GM23338 (cell line): Measurements from ENCODE around the gene RXRA. TPM values are rescaled to one million over a fixed set of nuclear protein-coding genes. Genes with fewer than 3 reads are reported as not detected.

Source experiments
- ATAC-seq: fragments of 200-7000 bp; cut with Tn5 transposase; 3 replicates; pipeline ENCODE4 v1.9.1; 2020
- DNase-seq: peaks from one replicate; pipeline ENCODE4 v3.0.0-alpha.2; 2015; ENCODE audit warnings: low spot score
- H2AFZ ChIP-seq: fragments of 200-600 bp; sonication (generic); 2 replicates; pipeline ENCODE4 v1.8.0; 2016; ENCODE audit warnings: antibody characterized with exemption, mild to moderate bottlenecking, moderate library complexity
- H3F3A ChIP-seq: fragments of 200-600 bp; sonication (generic); replicated peaks from 2 replicates; pipeline ENCODE4 v1.8.0; 2017; ENCODE audit warnings: antibody characterized with exemption, mixed run types, low read depth
- H3K27ac ChIP-seq: fragments of 200-600 bp; sonication (generic); 2 replicates; pipeline ENCODE4 v1.6.1; 2016; ENCODE audit warnings: low read depth
- H3K27me3 ChIP-seq: fragments of 200-600 bp; sonication (generic); 2 replicates; pipeline ENCODE4 v1.8.0; 2016; ENCODE audit warnings: mild to moderate bottlenecking, mixed run types, moderate library complexity; ENCODE audit not compliant: insufficient read depth
- H3K36me3 ChIP-seq: fragments of 200-600 bp; sonication (generic); 2 replicates; pipeline ENCODE4 v1.8.0; 2016; ENCODE audit warnings: mild to moderate bottlenecking; ENCODE audit not compliant: insufficient read depth
- H3K4me1 ChIP-seq: fragments of 200-600 bp; sonication (generic); 2 replicates; pipeline ENCODE4 v1.8.0; 2016; ENCODE audit warnings: mild to moderate bottlenecking, moderate library complexity; ENCODE audit not compliant: insufficient read depth
- H3K4me2 ChIP-seq: fragments of 200-600 bp; sonication (generic); 2 replicates; pipeline ENCODE4 v1.7.1; 2017; ENCODE audit warnings: mixed run types
- H3K4me3 ChIP-seq: fragments of 200-600 bp; sonication (generic); 2 replicates; pipeline ENCODE4 v1.6.1; 2016; ENCODE audit warnings: mixed run types
- H3K79me2 ChIP-seq: fragments of 200-600 bp; sonication (generic); replicated peaks from 2 replicates; pipeline ENCODE4 v1.8.0; 2017; ENCODE audit warnings: mild to moderate bottlenecking; ENCODE audit not compliant: insufficient read depth
- H3K9me2 ChIP-seq: fragments of 200-600 bp; sonication (generic); 2 replicates; pipeline ENCODE4 v1.8.0; 2017; ENCODE audit not compliant: insufficient read depth
- H4K20me1 ChIP-seq: fragments of 200-600 bp; sonication (generic); replicated peaks from 2 replicates; pipeline ENCODE4 v1.8.0; 2017; ENCODE audit warnings: mild to moderate bottlenecking; ENCODE audit not compliant: insufficient read depth
- H3K27ac Mint-ChIP-seq: 2 replicates; pipeline ENCODE4 v1.8.0; 2020; ENCODE audit warnings: inconsistent platforms, mild to moderate bottlenecking, moderate library complexity, mixed read lengths
- H3K27me3 Mint-ChIP-seq: 3 replicates; pipeline ENCODE4 v1.8.0; 2022; ENCODE audit warnings: low read depth, mild to moderate bottlenecking, moderate library complexity, mixed read lengths, inconsistent platforms; ENCODE audit not compliant: insufficient read depth, poor library complexity
- H3K36me3 Mint-ChIP-seq: 3 replicates; pipeline ENCODE4 v1.8.0; 2021; ENCODE audit warnings: low read depth, mild to moderate bottlenecking, inconsistent platforms, moderate library complexity, mixed read lengths
- H3K4me1 Mint-ChIP-seq: 3 replicates; pipeline ENCODE4 v1.8.0; 2020; ENCODE audit warnings: mild to moderate bottlenecking, inconsistent platforms, mixed read lengths
- H3K4me3 Mint-ChIP-seq: 3 replicates; pipeline ENCODE4 v1.8.0; 2021; ENCODE audit warnings: moderate library complexity, mild to moderate bottlenecking, inconsistent platforms, mixed read lengths
- H3K9me3 Mint-ChIP-seq: 3 replicates; pipeline ENCODE4 v1.8.0; 2020; ENCODE audit warnings: moderate library complexity, mild to moderate bottlenecking, inconsistent platforms, mixed read lengths
- CREB1 ChIP-seq: fragments of 250-450 bp; sonication (Bioruptor Pico); IDR thresholded peaks from 2 replicates; pipeline ENCODE4 v1.5.0; 2020; ENCODE audit warnings: low read depth, mild to moderate bottlenecking, moderate library complexity
- CTCF ChIP-seq, 2 experiments: fragments of 200-600 bp in 1 of 2; sonication (generic) in 1 of 2; conservative IDR thresholded peaks; 2 replicates each; pipeline versions ENCODE4 v1.5.1 to v1.6.1; 2016 to 2017; ENCODE audit warnings: antibody characterized with exemption in 2 of 2, low read depth in 2 of 2, mild to moderate bottlenecking in 2 of 2, moderate library complexity in 1 of 2
- EZH2 ChIP-seq: fragments of 200-600 bp; sonication (generic); IDR thresholded peaks from one replicate; pipeline ENCODE4 v1.8.0; 2017; ENCODE audit warnings: antibody characterized with exemption, mild to moderate bottlenecking, low read depth; ENCODE audit not compliant: unreplicated experiment
- EZH2phosphoT487 ChIP-seq: fragments of 200-600 bp; sonication (generic); IDR thresholded peaks from one replicate; pipeline ENCODE4 v1.8.1; 2018; ENCODE audit warnings: antibody characterized with exemption; ENCODE audit not compliant: unreplicated experiment
- JUNB ChIP-seq: IDR thresholded peaks from one replicate; pipeline ENCODE4 v1.6.1; 2016; ENCODE audit warnings: antibody characterized with exemption; ENCODE audit not compliant: unreplicated experiment
- NANOG ChIP-seq: IDR thresholded peaks from 2 replicates; pipeline ENCODE4 v1.6.1; 2016; ENCODE audit warnings: antibody characterized with exemption, borderline replicate concordance
- POLR2AphosphoS5 ChIP-seq: IDR thresholded peaks from 2 replicates; pipeline ENCODE4 v1.6.1; 2016; ENCODE audit warnings: antibody characterized with exemption, low read depth
- STAT1 ChIP-seq: IDR thresholded peaks from one replicate; pipeline ENCODE4 v1.6.1; 2016; ENCODE audit warnings: antibody characterized with exemption; ENCODE audit not compliant: unreplicated experiment
- ZNF114 ChIP-seq: fragments of 250-450 bp; sonication (Bioruptor Pico); IDR thresholded peaks from 2 replicates; pipeline ENCODE4 v1.5.0; 2020; ENCODE audit warnings: mild to moderate bottlenecking, moderate library complexity
- ZNF331 ChIP-seq: fragments of 250-450 bp; sonication (Bioruptor Pico); IDR thresholded peaks from 2 replicates; pipeline ENCODE4 v1.5.0; 2020; ENCODE audit warnings: low read depth, mild to moderate bottlenecking, moderate library complexity
- polyA plus RNA-seq: library from polyadenylated mRNA; unstranded; fragments of >200 nt; fragmentation: Nextera tagmentation; extraction: Ambion mirVana; gene quantifications from 2 replicates; pipeline ENCODE4 v1.2.1, GENCODE V29; 2016
- total RNA-seq: library from RNA; depleted of rRNA; stranded (reverse); fragments of >200 nt; shearing (Covaris generic); gene quantifications from 2 replicates; pipeline ENCODE4 v1.2.3, GENCODE V29; 2014
- TF ChIP-seq, protein P1 (sequence below): IDR thresholded peaks from 2 replicates; pipeline ENCODE4 v1.6.1; 2016; ENCODE audit warnings: antibody characterized with exemption
- TF ChIP-seq, protein P2 (sequence below): fragments of 250-450 bp; sonication (Bioruptor Pico); IDR thresholded peaks from 2 replicates; pipeline ENCODE4 v1.5.0; 2020; ENCODE audit warnings: mild to moderate bottlenecking, moderate library complexity
- TF ChIP-seq, protein P3 (sequence below): IDR thresholded peaks from one replicate; pipeline ENCODE4 v1.6.1; 2018; ENCODE audit warnings: antibody characterized with exemption; ENCODE audit not compliant: unreplicated experiment

The RXRA gene
- total and polyA plus RNA-seq, 2 experiments from 2014 or later, result 4.9 to 17.9 TPM

DNA sequence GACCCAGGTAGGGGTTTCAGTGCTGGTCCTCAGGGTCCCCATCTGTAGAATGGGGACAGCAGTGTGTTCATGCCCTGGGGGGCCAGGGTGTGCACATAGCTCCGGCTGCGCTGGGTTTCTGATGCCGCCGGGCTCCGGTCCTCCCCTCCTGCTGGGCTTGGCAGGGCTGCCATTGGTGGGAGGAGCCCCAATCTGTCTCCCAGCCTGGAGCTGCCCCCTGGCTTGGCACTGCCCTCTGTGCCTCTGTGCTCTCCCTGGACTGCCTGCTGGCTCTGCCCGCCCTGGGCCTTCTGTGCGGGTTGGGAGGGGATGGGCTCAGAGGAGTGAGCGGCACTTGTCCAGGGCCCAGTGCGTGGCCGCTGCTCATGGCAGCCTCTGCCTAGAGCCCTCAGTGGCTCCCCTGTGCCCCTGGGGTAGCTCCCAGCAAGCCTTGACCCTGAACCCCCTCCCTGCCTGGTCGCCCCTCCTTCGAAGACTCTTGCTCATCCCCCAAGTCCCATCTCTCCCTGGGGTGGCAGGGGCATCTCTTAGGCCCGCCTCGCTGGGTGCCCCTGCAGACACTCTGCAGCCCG is 35.7 kb downstream of the RXRA start:
- Mint-ChIP-seq H3K27ac (no peak overlapping the region), H3K9me3 (no peaks in the 10 kb centered on the region)
- ATAC-seq, result no peak

More for the DNA sequence above, 35.7 kb downstream of the RXRA start:
- no peak overlapping the region for H3K4me2 ChIP-seq
- no peaks in the 10 kb centered on the region for H3F3A ChIP-seq
- peaks cover 53% of the 10 kb centered on the region for H3K79me2 ChIP-seq
- no peaks in the 10 kb centered on the region for H3K27me3 ChIP-seq
- H3K4me3 ChIP-seq, result no peak overlapping the region
- no peaks in the 10 kb centered on the region for H3K9me2 ChIP-seq
- H3K27me3 Mint-ChIP-seq, result peaks cover 4% of the 10 kb centered on the region
- H3K27ac ChIP-seq, result no peak overlapping the region
- no peak overlapping the region for H2AFZ ChIP-seq
- TF ChIP-seq, protein P1, sequence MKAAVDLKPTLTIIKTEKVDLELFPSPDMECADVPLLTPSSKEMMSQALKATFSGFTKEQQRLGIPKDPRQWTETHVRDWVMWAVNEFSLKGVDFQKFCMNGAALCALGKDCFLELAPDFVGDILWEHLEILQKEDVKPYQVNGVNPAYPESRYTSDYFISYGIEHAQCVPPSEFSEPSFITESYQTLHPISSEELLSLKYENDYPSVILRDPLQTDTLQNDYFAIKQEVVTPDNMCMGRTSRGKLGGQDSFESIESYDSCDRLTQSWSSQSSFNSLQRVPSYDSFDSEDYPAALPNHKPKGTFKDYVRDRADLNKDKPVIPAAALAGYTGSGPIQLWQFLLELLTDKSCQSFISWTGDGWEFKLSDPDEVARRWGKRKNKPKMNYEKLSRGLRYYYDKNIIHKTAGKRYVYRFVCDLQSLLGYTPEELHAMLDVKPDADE, result no peak
- no peak for TF ChIP-seq ZNF331
- no peak for TF ChIP-seq STAT1
- TF ChIP-seq CREB1 (CRISPR knock-in tag), result no peak
- TF ChIP-seq NANOG, result no peak
- no peak for TF ChIP-seq EZH2phosphoT487
- TF ChIP-seq ZNF114 (CRISPR knock-in tag), result no peak
- no peak for TF ChIP-seq POLR2AphosphoS5
- TF ChIP-seq JUNB, result no peak
- TF ChIP-seq, protein P2, sequence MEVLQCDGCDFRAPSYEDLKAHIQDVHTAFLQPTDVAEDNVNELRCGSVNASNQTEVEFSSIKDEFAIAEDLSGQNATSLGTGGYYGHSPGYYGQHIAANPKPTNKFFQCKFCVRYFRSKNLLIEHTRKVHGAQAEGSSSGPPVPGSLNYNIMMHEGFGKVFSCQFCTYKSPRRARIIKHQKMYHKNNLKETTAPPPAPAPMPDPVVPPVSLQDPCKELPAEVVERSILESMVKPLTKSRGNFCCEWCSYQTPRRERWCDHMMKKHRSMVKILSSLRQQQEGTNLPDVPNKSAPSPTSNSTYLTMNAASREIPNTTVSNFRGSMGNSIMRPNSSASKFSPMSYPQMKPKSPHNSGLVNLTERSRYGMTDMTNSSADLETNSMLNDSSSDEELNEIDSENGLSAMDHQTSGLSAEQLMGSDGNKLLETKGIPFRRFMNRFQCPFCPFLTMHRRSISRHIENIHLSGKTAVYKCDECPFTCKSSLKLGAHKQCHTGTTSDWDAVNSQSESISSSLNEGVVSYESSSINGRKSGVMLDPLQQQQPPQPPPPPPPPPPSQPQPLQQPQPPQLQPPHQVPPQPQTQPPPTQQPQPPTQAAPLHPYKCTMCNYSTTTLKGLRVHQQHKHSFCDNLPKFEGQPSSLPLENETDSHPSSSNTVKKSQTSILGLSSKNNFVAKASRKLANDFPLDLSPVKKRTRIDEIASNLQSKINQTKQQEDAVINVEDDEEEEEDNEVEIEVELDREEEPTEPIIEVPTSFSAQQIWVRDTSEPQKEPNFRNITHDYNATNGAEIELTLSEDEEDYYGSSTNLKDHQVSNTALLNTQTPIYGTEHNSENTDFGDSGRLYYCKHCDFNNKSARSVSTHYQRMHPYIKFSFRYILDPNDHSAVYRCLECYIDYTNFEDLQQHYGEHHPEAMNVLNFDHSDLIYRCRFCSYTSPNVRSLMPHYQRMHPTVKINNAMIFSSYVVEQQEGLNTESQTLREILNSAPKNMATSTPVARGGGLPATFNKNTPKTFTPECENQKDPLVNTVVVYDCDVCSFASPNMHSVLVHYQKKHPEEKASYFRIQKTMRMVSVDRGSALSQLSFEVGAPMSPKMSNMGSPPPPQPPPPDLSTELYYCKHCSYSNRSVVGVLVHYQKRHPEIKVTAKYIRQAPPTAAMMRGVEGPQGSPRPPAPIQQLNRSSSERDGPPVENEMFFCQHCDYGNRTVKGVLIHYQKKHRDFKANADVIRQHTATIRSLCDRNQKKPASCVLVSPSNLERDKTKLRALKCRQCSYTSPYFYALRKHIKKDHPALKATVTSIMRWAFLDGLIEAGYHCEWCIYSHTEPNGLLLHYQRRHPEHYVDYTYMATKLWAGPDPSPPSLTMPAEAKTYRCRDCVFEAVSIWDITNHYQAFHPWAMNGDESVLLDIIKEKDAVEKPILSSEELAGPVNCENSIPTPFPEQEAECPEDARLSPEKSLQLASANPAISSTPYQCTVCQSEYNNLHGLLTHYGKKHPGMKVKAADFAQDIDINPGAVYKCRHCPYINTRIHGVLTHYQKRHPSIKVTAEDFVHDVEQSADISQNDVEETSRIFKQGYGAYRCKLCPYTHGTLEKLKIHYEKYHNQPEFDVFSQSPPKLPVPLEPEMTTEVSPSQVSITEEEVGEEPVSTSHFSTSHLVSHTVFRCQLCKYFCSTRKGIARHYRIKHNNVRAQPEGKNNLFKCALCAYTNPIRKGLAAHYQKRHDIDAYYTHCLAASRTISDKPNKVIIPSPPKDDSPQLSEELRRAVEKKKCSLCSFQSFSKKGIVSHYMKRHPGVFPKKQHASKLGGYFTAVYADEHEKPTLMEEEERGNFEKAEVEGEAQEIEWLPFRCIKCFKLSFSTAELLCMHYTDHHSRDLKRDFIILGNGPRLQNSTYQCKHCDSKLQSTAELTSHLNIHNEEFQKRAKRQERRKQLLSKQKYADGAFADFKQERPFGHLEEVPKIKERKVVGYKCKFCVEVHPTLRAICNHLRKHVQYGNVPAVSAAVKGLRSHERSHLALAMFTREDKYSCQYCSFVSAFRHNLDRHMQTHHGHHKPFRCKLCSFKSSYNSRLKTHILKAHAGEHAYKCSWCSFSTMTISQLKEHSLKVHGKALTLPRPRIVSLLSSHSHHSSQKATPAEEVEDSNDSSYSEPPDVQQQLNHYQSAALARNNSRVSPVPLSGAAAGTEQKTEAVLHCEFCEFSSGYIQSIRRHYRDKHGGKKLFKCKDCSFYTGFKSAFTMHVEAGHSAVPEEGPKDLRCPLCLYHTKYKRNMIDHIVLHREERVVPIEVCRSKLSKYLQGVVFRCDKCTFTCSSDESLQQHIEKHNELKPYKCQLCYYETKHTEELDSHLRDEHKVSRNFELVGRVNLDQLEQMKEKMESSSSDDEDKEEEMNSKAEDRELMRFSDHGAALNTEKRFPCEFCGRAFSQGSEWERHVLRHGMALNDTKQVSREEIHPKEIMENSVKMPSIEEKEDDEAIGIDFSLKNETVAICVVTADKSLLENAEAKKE (CRISPR knock-in tag), result no peak
- TF ChIP-seq EZH2, result no peak
- TF ChIP-seq, protein P3, sequence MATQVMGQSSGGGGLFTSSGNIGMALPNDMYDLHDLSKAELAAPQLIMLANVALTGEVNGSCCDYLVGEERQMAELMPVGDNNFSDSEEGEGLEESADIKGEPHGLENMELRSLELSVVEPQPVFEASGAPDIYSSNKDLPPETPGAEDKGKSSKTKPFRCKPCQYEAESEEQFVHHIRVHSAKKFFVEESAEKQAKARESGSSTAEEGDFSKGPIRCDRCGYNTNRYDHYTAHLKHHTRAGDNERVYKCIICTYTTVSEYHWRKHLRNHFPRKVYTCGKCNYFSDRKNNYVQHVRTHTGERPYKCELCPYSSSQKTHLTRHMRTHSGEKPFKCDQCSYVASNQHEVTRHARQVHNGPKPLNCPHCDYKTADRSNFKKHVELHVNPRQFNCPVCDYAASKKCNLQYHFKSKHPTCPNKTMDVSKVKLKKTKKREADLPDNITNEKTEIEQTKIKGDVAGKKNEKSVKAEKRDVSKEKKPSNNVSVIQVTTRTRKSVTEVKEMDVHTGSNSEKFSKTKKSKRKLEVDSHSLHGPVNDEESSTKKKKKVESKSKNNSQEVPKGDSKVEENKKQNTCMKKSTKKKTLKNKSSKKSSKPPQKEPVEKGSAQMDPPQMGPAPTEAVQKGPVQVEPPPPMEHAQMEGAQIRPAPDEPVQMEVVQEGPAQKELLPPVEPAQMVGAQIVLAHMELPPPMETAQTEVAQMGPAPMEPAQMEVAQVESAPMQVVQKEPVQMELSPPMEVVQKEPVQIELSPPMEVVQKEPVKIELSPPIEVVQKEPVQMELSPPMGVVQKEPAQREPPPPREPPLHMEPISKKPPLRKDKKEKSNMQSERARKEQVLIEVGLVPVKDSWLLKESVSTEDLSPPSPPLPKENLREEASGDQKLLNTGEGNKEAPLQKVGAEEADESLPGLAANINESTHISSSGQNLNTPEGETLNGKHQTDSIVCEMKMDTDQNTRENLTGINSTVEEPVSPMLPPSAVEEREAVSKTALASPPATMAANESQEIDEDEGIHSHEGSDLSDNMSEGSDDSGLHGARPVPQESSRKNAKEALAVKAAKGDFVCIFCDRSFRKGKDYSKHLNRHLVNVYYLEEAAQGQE, result no peak
- no peak for TF ChIP-seq CTCF (conservative IDR thresholded peaks at IDR 0.05; ENCODE audit: low read depth in 2 of 2)
- H3K4me1 ChIP-seq, result no peaks in the 10 kb centered on the region
- H3K4me1 Mint-ChIP-seq, result peaks cover 3% of the 10 kb centered on the region; the same call in 2 of the 3 replicates
- DNase-seq, result no peak
- no peaks in the 10 kb centered on the region for H4K20me1 ChIP-seq
- H3K4me3 Mint-ChIP-seq, result no peak overlapping the region
- H3K36me3 Mint-ChIP-seq, result no peaks in the 10 kb centered on the region
- H3K36me3 ChIP-seq, result no peaks in the 10 kb centered on the region
